Measurements from ENCODE around the gene IDI1. TPM values are rescaled to one million over a fixed set of nuclear protein-coding genes. Genes with fewer than 3 reads are reported as not detected.
"Not testable (repeated sequence)": the region's sequence is repeated elsewhere in the genome, so short reads cannot be mapped to it uniquely, and the experiment has no call there.

IDI1 gene
- total and polyA plus RNA-seq, 4 donors, result 90.6 to 219 (median 169) TPM

GRCh38 chr10:1066734-1067133 lies 17.8 kb upstream of the IDI1 start:
- H3K4me1 ChIP-seq (ENCODE audit: control insufficient read depth, insufficient read depth, low read length); H3K4me3 ChIP-seq (ENCODE audit: low read depth, low read length); H3K27me3 ChIP-seq (ENCODE audit: control insufficient read depth, insufficient read depth, low read length); H3K27ac ChIP-seq (ENCODE audit: low read depth, low read length); H3K9me3 ChIP-seq (ENCODE audit: control insufficient read depth, insufficient read depth, low read length); DNase-seq (ENCODE audit: low read depth in 4 of 6, low spot score in 6 of 6); H3K36me3 ChIP-seq (ENCODE audit: control insufficient read depth, insufficient read depth, low read length): not testable (repeated sequence)
- 100% methylated on average over 2 of the region's 8 CpGs for WGBS (ENCODE audit: insufficient coverage)

- 100% methylated on average over 3 of the region's 4 CpGs for WGBS (ENCODE audit: insufficient coverage)
- Histone ChIP-seq H3K36me3 (ENCODE audit: control insufficient read depth, insufficient read depth, low read length) (peaks cover under 1% of the 10 kb centered on the region), H3K9me3 (ENCODE audit: control insufficient read depth, insufficient read depth, low read length) (no peaks in the 10 kb centered on the region), H3K4me3 (ENCODE audit: low read depth, low read length) (no peak overlapping the region), H3K27ac (ENCODE audit: low read depth, low read length) (no peak overlapping the region), H3K4me1 (ENCODE audit: control insufficient read depth, insufficient read depth, low read length) (no peaks in the 10 kb centered on the region), H3K27me3 (ENCODE audit: control insufficient read depth, insufficient read depth, low read length) (no peaks in the 10 kb centered on the region)
- no peak for DNase-seq (ENCODE audit: low read depth in 4 of 6, low spot score in 6 of 6)
Observed at GRCh38 chr10:1064964-1065247, 16.0 kb upstream of the IDI1 start.

- Histone ChIP-seq H3K36me3 (ENCODE audit: control insufficient read depth, insufficient read depth, low read length) (peaks cover 3% of the 10 kb centered on the region), H3K4me3 (ENCODE audit: low read depth, low read length) (no peak overlapping the region), H3K27me3 (ENCODE audit: control insufficient read depth, insufficient read depth, low read length) (no peaks in the 10 kb centered on the region), H3K27ac (ENCODE audit: low read depth, low read length) (no peak overlapping the region), H3K9me3 (ENCODE audit: control insufficient read depth, insufficient read depth, low read length) (no peaks in the 10 kb centered on the region), H3K4me1 (ENCODE audit: control insufficient read depth, insufficient read depth, low read length) (no peaks in the 10 kb centered on the region)
- DNase-seq (ENCODE audit: low read depth in 4 of 6, low spot score in 6 of 6), result no peak
- 98% methylated on average over 5 of the region's 7 CpGs for WGBS (ENCODE audit: insufficient coverage)
Observed at GRCh38 chr10:1063232-1063865, 14.4 kb upstream of the IDI1 start.

GRCh38 chr10:1061930-1062774 lies 13.2 kb upstream of the IDI1 start:
- peaks cover 3% of the 10 kb centered on the region for H3K36me3 ChIP-seq (ENCODE audit: control insufficient read depth, insufficient read depth, low read length)
- H3K4me3 ChIP-seq (ENCODE audit: low read depth, low read length), result no peak overlapping the region
- no peak for DNase-seq (ENCODE audit: low read depth in 4 of 6, low spot score in 6 of 6)
- peaks cover 5% of the 10 kb centered on the region for H3K4me1 ChIP-seq (ENCODE audit: control insufficient read depth, insufficient read depth, low read length)
- H3K27me3 ChIP-seq (ENCODE audit: control insufficient read depth, insufficient read depth, low read length), result no peaks in the 10 kb centered on the region
- 94% methylated on average over 5 of the region's 7 CpGs for WGBS (ENCODE audit: insufficient coverage)
- no peak overlapping the region for H3K27ac ChIP-seq (ENCODE audit: low read depth, low read length)
- H3K9me3 ChIP-seq (ENCODE audit: control insufficient read depth, insufficient read depth, low read length), result no peaks in the 10 kb centered on the region

GRCh38 chr10:1059902-1060301 lies 11.0 kb upstream of the IDI1 start:
- DNase-seq (ENCODE audit: low read depth in 4 of 6, low spot score in 6 of 6), result no peak
- H3K36me3 ChIP-seq (ENCODE audit: control insufficient read depth, insufficient read depth, low read length), result peaks cover 3% of the 10 kb centered on the region
- H3K4me1 ChIP-seq (ENCODE audit: control insufficient read depth, insufficient read depth, low read length), result peaks cover 14% of the 10 kb centered on the region
- H3K9me3 ChIP-seq (ENCODE audit: control insufficient read depth, insufficient read depth, low read length), result no peaks in the 10 kb centered on the region
- H3K27ac ChIP-seq (ENCODE audit: low read depth, low read length), result no peak overlapping the region
- 95% methylated on average over 5 of the region's 8 CpGs for WGBS (ENCODE audit: insufficient coverage)
- H3K27me3 ChIP-seq (ENCODE audit: control insufficient read depth, insufficient read depth, low read length), result no peaks in the 10 kb centered on the region
- H3K4me3 ChIP-seq (ENCODE audit: low read depth, low read length), result no peak overlapping the region

GRCh38 chr10:1058017-1058416 lies 9.1 kb upstream of the IDI1 start:
- peaks cover 17% of the 10 kb centered on the region for H3K4me1 ChIP-seq (ENCODE audit: control insufficient read depth, insufficient read depth, low read length)
- H3K27ac ChIP-seq (ENCODE audit: low read depth, low read length), result no peak overlapping the region
- H3K4me3 ChIP-seq (ENCODE audit: low read depth, low read length), result no peak overlapping the region
- no peak for DNase-seq (ENCODE audit: low read depth in 4 of 6, low spot score in 6 of 6)
- H3K36me3 ChIP-seq (ENCODE audit: control insufficient read depth, insufficient read depth, low read length), result peaks cover 4% of the 10 kb centered on the region
- WGBS (ENCODE audit: insufficient coverage), result 73% methylated on average over 5 of the region's 7 CpGs
- no peaks in the 10 kb centered on the region for H3K9me3 ChIP-seq (ENCODE audit: control insufficient read depth, insufficient read depth, low read length)
- no peaks in the 10 kb centered on the region for H3K27me3 ChIP-seq (ENCODE audit: control insufficient read depth, insufficient read depth, low read length)

GRCh38 chr10:1057106-1057657 lies 8.3 kb upstream of the IDI1 start:
- no peak for DNase-seq (ENCODE audit: low read depth in 4 of 6, low spot score in 6 of 6)
- peak overlapping the region; percentile 94 for H3K4me3 ChIP-seq (ENCODE audit: low read depth, low read length)
- H3K36me3 ChIP-seq (ENCODE audit: control insufficient read depth, insufficient read depth, low read length), result peaks cover 6% of the 10 kb centered on the region
- no peaks in the 10 kb centered on the region for H3K9me3 ChIP-seq (ENCODE audit: control insufficient read depth, insufficient read depth, low read length)
- H3K27me3 ChIP-seq (ENCODE audit: control insufficient read depth, insufficient read depth, low read length), result no peaks in the 10 kb centered on the region
- WGBS (ENCODE audit: insufficient coverage), result under 1% methylated on average over 21 of the region's 26 CpGs
- peak overlapping the region; percentile 65 for H3K27ac ChIP-seq (ENCODE audit: low read depth, low read length)
- peaks cover 17% of the 10 kb centered on the region for H3K4me1 ChIP-seq (ENCODE audit: control insufficient read depth, insufficient read depth, low read length)

- DNase-seq (ENCODE audit: low read depth in 4 of 6, low spot score in 6 of 6), result peak; percentile 54 to 96 (median 83)
Observed at GRCh38 chr10:1056326-1057105, 7.6 kb upstream of the IDI1 start, which contains the start of gene WDR37. WDR37 (plus strand) TSS chr10:1056385; CDS start chr10:1072156, 15,771 bp downstream.

GRCh38 chr10:1054684-1055083 lies 5.8 kb upstream of the IDI1 start:
- peak overlapping the region; percentile 12 for H3K4me3 ChIP-seq (ENCODE audit: low read depth, low read length)
- H3K36me3 ChIP-seq (ENCODE audit: control insufficient read depth, insufficient read depth, low read length), result peaks cover 8% of the 10 kb centered on the region
- 66% methylated on average over 5 of the region's 6 CpGs for WGBS (ENCODE audit: insufficient coverage)
- no peaks in the 10 kb centered on the region for H3K27me3 ChIP-seq (ENCODE audit: control insufficient read depth, insufficient read depth, low read length)
- DNase-seq (ENCODE audit: low read depth in 4 of 6, low spot score in 6 of 6), result no peak
- no peaks in the 10 kb centered on the region for H3K9me3 ChIP-seq (ENCODE audit: control insufficient read depth, insufficient read depth, low read length)
- H3K27ac ChIP-seq (ENCODE audit: low read depth, low read length), result no peak overlapping the region
- H3K4me1 ChIP-seq (ENCODE audit: control insufficient read depth, insufficient read depth, low read length), result peaks cover 23% of the 10 kb centered on the region

More at GRCh38 chr10:1056326-1057105, 7.6 kb upstream of the IDI1 start, which contains the start of gene WDR37:
- under 1% methylated on average over 86 of the region's 87 CpGs for WGBS (ENCODE audit: insufficient coverage)
- peak within 1 kb of the TSS; percentile 65 for H3K27ac ChIP-seq (ENCODE audit: low read depth, low read length)
- H3K27me3 ChIP-seq (ENCODE audit: control insufficient read depth, insufficient read depth, low read length), result no peaks in the 10 kb centered on the region
- H3K9me3 ChIP-seq (ENCODE audit: control insufficient read depth, insufficient read depth, low read length), result no peaks in the 10 kb centered on the region
- peaks cover 17% of the 10 kb centered on the region for H3K4me1 ChIP-seq (ENCODE audit: control insufficient read depth, insufficient read depth, low read length)
- H3K4me3 ChIP-seq (ENCODE audit: low read depth, low read length), result peak within 1 kb of the TSS; percentile 94
- peaks cover 11% of the 10 kb centered on the region for H3K36me3 ChIP-seq (ENCODE audit: control insufficient read depth, insufficient read depth, low read length)
